NT2/D1 (cell line): Measurements from ENCODE around the gene PCNX4.

Source experiments
- YY1 ChIP-seq: IDR thresholded peaks from 2 replicates; pipeline ENCODE4 v1.6.1; 2011; ENCODE audit not compliant: insufficient read length, insufficient read depth
- ZNF274 ChIP-seq: IDR thresholded peaks from 2 replicates; pipeline ENCODE4 v1.6.1; 2011; ENCODE audit warnings: mild to moderate bottlenecking, low read depth, low read length

DNA sequence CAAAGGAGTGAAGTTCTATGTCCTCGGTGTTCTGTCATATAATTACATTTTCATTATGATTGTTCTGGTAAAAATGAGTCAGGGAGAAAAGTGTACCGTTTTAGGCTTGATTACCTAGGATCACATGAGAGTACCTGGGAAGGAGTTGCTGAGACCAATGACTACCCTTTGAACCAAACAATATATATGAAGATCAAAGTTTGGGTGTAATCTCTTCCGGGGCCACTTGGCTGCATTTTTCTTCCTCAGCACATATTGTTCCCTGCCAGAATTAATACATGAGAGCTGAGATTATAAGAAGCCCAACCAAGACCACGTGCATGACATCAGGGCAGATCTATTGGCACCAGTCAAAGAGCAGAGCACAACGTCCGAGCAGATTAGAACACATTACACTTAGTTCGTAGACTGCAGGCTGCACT lies 114.5 kb downstream of the PCNX4 start:
- TF ChIP-seq YY1 (no peak), ZNF274 (no peak)
